ENCODE data around the gene PKIB.

DNA sequence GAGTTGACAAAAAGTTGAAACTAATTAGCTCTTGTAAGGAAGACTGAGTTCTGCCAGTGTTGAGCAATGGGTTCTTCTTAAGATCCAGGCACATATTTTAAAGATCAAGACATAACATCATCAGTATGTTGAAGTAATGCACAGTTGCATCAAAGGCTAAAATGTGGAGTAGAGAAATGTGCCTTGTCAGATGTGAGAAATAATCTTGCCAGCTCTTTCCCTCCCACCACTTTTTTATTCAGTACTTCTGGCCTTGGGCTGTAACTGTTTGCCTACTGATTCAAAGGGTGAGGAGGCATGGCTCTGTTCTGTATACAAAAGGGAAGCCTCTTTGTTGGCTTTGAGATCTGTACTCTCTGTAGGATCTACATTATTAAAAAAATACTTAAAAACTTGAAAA, 13.1 kb downstream of the PKIB start:
- no peak for TF ChIP-seq EZH2 (IDR thresholded peaks at IDR 0.05; ENCODE audit: insufficient read depth, low read length)
- TF ChIP-seq, protein P1, sequence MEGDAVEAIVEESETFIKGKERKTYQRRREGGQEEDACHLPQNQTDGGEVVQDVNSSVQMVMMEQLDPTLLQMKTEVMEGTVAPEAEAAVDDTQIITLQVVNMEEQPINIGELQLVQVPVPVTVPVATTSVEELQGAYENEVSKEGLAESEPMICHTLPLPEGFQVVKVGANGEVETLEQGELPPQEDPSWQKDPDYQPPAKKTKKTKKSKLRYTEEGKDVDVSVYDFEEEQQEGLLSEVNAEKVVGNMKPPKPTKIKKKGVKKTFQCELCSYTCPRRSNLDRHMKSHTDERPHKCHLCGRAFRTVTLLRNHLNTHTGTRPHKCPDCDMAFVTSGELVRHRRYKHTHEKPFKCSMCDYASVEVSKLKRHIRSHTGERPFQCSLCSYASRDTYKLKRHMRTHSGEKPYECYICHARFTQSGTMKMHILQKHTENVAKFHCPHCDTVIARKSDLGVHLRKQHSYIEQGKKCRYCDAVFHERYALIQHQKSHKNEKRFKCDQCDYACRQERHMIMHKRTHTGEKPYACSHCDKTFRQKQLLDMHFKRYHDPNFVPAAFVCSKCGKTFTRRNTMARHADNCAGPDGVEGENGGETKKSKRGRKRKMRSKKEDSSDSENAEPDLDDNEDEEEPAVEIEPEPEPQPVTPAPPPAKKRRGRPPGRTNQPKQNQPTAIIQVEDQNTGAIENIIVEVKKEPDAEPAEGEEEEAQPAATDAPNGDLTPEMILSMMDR (IDR thresholded peaks at IDR 0.05; ENCODE audit: insufficient read depth, low read depth, low read length): no peak

Data from astrocyte (in vitro differentiated cells and primary cell).